Measurements from ENCODE around the gene NRG2.
A peak's percentile ranks its signal among the peaks of the same experiment; 100 is the strongest.

Gene NRG2

DNA sequence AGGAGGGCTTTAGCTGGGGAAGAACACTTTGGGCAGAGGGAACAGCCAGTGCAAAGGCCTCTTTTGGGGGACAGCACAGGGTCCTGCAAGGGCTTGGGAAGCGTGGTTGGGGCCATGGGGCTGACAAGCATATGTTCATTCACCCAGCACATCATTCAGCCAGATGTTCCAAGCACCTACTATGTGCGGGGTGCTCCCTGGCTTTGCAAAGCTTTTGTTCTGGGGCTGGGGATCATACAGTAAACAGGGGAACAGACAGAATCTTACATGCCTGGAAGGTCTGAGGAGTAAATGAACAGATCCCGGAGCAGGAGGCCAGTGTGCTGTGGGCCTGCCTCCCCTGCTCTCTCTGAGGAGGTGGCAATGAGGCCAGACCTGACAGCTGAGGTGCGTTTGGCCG is 230.8 kb downstream of the NRG2 start:
- DNase-seq (ENCODE audit: low read depth in 2 of 2): no peak

DNA sequence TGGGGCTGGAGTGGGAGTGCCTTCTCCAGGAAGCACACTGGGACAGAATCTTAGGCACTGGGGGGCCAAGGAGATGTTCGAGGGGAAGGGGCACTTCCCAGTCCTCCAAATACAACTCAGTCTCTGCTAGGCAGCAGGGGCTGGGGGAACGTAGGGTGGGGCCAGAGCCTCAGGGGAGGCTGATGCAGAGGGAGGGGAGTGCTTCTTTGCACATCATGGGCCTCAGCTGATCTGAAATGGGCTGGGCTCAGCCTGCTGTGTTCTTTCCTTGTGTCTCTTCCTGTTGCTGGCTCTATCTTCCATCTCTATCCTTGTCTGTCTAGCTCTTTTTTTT is 231.9 kb downstream of the NRG2 start:
- no peak for DNase-seq (ENCODE audit: low read depth in 2 of 2)

DNA sequence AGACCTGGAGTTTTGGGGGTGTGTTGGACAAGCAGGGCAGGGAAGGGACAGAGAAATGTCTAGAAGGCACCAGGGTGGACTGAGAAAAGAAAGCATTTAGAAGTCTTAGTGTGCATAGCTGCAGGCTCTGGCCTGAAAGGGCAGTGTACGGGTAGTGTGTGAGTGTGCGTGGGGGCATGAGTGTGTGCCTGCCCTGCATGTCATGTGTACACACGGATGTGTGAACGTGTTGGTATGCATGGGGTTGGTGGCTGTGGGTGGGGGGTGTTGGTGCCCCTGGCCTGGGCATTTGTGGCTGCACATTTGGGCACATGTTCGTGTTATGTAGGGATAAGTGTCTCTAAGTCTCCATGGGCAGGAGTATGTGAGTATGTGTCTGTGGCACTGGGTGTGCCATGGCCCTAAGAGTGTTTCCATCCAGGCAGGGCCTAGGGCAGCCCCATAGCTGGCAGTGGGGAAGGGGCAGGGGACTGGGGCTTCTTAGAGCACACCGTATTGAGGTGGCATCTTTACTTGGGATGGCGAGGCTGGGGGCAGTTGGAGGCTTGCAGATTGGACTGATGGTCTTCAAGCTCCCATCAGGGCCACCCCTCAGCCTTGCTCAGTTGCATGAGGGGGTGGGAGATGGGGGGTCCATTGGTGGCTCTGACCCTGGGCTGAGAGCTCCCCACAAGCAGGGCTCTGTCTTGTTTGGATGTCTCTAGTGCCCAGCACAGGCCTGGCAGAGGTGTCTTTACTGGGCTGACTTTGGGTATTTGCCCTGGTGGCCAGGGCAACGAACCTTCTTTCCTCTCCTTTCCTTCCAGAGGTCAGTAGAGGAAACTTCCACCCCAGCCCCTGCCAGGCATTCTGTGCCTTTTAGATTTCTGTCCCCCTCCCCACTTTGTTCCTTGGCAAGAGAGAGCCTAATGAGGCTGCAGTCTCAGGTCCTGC is 232.5 kb downstream of the NRG2 start:
- no peak for DNase-seq (ENCODE audit: low read depth in 2 of 2)

DNA sequence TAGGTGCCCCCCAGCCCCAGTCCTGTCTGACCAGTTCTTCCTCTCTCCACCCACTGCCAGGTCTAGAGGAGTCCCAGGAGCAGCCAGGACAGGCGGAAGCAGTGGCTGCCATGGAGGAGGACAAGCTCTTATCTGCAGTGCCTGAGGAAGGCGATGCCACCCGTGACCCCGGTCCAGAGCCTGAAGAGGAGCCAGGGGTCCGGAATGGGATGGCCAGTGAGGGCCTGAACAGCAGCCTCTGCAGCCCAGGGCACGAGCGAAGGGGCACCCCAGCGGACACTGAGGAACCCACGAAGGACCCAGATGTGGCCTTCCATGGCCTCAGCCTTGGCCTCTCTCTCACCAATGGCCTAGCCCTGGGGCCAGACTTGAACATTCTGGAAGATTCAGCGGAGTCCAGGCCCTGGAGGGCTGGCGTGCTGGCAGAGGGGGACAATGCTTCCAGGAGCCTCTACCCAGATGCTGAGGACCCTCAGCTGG is 233.7 kb downstream of the NRG2 start:
- no peak for DNase-seq (ENCODE audit: low read depth in 2 of 2)

DNA sequence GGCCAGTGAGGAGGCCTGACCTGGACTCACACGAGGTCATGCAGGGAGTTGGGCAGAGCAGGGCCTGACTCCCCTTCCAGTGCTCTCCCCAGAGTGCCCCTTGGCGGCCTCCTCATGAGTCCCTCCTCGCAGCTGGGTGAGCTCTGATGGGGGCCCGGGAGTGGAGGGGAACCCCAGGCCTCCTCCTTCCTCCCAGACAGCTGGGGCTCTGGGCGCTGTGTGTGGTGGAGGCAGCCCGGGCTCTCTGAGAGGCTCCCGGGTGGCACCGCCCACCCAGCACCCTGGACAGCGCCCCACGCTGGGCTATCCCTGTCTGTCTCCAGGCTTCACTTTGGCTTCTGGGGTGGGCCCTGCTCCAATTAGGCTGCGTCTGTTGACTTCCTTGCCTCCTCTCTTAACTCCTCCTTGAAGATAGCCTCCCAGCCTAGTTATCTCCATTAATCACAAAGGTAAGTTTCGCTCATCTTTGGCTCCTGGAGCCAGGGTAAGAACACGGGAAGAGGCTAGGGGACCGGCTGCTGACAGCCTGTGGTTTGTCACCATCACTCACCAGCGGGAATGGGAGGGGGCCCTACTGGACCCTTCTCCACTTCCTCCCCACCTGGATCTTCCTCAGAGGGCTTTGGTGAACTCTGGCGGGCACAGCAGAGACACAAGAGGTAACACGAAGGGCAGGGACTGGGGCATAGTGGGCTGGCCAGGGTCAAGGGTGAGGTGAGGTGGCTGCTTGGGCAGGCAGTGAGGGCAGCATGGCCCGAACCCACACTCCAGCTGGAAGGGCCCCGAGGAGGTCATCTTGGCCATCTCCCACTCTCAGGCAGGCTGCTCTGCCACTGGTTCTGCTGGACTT is 234.4 kb downstream of the NRG2 start:
- peak in 1 of 2 donors; percentile 17 for DNase-seq (ENCODE audit: low read depth in 2 of 2)

DNA sequence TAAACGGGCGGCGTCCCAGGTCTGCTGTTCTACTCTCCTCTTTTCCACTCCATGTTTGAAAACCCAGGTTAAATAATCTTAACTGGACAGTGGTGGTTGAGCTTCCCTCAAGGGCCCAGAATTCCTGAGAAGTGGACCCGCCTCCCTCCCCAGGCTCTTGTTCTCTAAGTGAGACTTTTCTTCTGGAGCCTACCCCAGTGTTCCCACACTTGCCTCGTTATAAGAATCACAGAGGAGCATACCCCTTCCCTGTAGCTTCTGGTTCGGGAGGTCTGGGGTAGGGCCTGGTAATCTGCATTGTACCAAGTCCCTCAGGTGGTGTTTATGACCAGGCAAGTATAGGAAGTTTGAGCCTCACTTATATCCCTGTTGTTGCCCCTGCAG is 235.5 kb downstream of the NRG2 start:
- no peak for DNase-seq (ENCODE audit: low read depth in 2 of 2)

DNA sequence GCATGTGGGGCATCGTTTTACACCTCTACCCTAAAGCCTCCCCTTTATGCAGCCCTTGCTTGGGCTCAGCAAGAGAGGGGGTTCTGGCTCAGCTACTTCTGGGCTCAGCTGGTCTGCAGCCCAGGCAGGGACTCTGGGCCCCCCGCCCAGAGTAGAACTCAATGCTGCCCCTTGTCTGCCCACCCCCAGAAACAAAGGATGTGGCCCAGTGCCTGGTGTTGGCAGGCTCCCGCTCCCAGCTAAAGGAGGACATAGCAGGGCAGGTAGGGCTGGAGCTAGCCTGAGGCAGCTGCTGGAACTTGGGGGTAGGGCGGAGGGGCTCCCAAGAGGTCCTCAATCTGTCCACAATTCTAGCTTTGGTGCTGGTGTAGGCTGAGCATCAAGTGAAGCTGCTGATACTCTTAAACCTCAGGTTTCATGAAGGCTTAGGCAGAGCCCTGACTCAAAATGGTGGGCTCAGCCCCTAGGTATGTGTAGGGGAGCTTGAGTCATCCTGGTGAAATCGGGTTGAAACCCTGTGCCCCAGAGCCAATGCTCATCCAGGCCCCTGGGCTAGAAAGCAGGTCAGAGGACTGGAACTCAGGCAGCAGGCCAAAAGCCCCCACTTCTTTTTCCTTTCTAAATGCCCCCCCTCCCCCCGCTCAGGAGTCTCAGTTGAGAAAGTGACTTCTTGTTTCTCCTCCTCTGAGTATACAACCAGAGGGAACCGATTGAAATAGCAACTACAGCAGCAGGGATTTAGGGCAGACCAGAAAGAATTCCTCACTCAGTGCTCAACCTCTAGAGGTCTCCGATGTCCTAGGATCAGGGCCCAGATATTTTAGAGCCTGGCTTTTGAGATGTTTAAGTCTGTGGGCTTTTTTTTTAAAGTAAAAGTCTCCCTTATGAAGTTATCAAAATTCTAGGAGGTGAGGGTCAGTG is 236.1 kb downstream of the NRG2 start:
- no peak for DNase-seq (ENCODE audit: low read depth in 2 of 2)

DNA sequence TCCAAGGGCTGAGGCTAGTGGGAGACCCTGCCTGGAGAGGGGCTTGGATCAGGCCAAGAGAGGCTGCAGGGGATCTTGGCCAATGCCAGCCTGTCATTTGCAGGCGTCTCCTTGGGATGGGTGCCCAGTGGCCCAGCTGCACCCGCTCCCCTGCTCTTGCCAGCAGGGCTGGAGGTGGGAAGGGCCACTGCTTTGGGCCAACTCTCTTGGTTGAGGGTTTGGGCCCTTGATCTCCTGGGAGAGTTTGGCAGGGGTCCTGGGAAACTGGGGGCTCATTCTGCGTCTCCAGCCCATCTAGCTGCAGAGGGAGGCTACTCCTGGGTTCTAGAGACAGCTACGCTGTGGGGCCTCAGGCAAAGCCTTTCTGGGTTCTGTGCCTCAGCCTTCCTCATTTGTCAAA is 237.0 kb downstream of the NRG2 start:
- DNase-seq (ENCODE audit: low read depth in 2 of 2): no peak

DNA sequence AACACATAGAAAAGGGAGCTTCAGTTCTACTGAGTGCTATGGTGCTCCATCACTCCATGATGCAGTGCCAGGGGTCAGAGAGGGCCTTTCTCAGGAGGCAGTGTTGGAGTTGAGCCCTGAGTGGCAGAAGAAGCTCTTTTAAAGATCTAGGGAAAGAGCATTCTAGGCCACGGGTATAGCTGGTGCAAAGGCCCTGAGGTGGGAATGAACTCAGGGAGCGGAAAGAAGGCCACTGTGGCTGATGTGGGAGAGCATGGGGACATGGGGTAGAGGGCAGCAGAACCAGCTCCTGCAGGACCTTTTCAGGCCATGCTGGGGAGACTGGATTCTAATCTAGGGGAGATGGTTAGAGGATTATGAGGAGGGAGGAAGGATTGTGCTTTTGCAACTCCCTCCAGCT is 237.6 kb downstream of the NRG2 start:
- no peak for DNase-seq (ENCODE audit: low read depth in 2 of 2)

DNA sequence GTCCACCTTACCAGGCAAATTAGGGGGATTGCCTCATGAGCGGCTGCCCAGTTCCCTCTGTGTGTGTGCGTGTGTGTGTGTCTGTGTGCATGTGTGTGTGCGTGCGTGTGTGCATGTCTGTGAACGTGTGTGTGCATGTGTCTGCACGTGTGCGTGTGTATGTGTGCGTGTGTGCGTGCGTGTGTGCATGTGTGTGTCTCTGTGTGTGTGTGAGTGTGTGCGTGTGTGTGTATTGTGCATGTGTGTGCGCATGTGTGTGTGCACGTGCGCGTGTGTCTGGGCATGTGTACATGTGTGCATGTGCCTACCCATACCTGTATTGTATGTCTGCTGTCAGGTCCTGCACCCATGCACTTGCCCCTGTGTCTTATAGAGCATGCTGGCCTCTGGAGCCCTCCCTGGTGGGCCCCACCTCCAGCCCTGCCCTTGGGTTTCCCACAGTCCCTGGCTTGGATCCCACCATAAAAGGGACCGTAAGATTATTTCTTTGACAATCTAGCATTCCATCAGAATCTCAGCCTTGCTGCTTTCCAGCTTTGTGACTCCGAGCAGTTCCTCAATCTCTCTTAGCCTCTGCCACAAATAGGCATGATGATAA is 238.2 kb downstream of the NRG2 start:
- no peak for DNase-seq (ENCODE audit: low read depth in 2 of 2)

DNA sequence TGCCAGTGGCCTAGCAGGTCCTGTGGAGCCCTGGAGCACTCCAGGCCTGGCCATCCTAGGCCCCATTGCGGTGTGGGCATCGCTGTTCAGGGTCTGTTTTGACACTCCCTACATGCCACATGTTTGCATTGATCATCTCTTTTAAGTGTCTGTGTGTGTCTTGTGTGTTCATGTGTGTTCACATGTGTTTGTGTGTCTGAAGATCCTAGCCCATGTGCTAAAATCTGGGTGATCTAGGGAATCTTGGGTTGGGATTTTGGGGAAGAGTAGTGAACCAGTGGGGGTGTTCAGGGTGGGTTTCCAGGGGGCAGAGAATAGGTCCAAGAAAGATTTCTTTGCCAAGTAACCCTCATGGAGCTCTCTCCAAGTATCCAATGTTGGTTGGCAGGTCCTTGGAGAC is 239.1 kb downstream of the NRG2 start:
- DNase-seq (ENCODE audit: low read depth in 2 of 2): no peak

DNA sequence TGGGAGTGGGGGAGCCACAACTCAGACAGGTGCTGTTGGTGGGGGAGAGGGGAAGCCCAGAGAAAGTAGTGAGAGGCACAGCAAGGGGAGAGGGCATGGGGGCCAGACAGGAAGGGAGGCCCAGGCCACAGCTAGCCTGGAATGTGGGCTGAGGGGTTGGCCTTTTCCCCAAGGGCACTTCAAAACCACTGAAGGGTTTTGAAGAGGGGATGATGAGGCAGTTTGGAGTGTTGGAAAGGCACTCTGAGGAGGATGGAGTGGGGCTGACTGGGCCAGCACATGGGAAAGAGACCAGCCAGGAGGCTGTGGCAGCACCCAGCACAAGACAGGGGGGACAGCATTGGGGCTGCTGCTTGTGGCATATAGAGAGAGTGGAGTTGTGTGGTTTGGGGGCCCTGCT is 243.7 kb downstream of the NRG2 start:
- no peak for DNase-seq (ENCODE audit: low read depth in 2 of 2)

DNA sequence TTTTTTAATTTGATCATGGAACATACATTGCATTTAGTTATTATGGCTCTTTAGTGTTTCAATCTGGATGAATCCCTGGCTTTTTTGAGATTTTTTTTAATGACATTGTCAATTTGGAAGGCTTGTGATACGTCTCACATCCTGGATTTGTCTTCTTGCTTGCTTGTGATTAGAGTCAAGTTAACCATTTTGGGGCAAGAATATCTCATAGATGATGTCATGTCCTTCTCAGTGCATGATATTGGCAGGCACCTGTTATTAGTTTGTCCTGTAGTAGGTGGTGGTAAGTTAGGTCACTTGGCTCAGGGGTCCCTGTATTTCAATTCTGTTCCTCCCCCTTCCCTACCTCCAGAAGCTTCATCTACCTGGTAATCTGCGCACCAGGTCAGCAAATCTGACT is 244.2 kb downstream of the NRG2 start:
- DNase-seq (ENCODE audit: low read depth in 2 of 2): no peak

DNA sequence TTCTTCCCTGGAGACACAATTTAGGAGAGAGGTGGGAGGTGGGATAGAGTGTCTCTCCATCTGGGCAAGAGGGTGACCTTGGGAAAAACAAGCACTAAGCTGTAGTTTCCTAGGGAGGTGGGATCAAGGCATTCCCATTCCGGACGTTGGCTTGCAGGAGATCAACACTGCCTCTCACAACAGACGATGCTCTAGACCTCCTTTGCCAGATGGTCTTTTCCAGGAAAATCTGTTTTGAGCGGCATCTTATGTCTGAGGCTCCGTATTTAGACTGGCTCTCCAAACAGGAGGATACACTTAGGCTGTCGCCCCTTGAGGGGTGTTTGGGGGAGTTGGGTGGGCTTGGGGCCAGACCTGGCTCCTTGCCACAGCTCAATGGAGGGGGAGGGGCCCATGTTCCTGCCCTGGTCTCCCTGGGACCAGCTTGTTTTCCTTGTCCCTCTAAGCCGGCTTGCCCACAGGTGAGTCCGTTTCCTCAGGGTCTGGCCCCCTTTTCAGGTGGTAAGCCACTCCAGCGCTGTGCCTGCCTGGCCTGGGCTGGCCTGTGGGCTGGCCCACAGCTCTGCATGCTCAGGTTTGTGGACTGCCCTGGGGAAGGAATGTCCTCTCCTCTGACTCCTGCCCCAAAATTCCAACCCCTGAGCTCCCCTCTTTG is 245.1 kb downstream of the NRG2 start:
- no peak for DNase-seq (ENCODE audit: low read depth in 2 of 2)

DNA sequence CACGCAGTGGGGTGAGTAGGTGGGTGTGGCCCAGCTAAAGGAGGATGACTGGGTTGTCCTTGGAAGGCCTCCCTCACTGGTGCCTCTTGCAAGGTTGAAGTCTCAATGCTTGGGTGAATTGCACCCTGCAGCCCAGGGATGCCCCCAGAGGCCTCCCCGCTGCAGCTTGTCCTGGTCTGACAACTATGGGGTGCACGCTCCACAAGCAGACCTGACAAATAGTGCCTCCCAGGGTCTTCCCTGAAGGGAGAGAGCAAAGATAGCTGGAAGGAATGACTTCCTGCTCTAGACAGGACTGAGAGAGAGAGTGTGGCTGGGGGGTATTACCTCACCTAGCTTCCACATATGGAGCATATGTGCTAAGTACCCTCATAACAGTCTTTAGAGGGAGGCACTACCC is 245.8 kb downstream of the NRG2 start:
- no peak for DNase-seq (ENCODE audit: low read depth in 2 of 2)
